G401.6 (cell line): Measurements from ENCODE around the gene QRSL1.
"Not testable (repeated sequence)": the region's sequence is repeated elsewhere in the genome, so short reads cannot be mapped to it uniquely, and the experiment has no call there.

ENCODE experiments used
- FAIRE-seq: peaks from 2 replicates; lab custom pipeline; 2012; peaks lifted over from hg19 to GRCh38; lab: Jason Lieb, UNC

Gene QRSL1

GRCh38 chr6:106684011-106684410 is 54.6 kb downstream of the QRSL1 start:
- no peak for FAIRE-seq

- FAIRE-seq, result no peak
Measured at GRCh38 chr6:106685833-106686232, 56.5 kb downstream of the QRSL1 start.

GRCh38 chr6:106688177-106688951 is 59.0 kb downstream of the QRSL1 start:
- no peak for FAIRE-seq

GRCh38 chr6:106692112-106692818 is 62.9 kb downstream of the QRSL1 start:
- no peak for FAIRE-seq

GRCh38 chr6:106692819-106693208 is 63.4 kb downstream of the QRSL1 start:
- no peak for FAIRE-seq

GRCh38 chr6:106693418-106693817 is 64.0 kb downstream of the QRSL1 start:
- no peak for FAIRE-seq

- no peak for FAIRE-seq
Measured at GRCh38 chr6:106694343-106694742, 65.0 kb downstream of the QRSL1 start.

- no peak for FAIRE-seq
Measured at GRCh38 chr6:106700581-106700980, 71.2 kb downstream of the QRSL1 start.

- not testable (repeated sequence) for FAIRE-seq
Measured at GRCh38 chr6:106701201-106701600, 71.8 kb downstream of the QRSL1 start.

GRCh38 chr6:106702046-106702445 is 72.7 kb downstream of the QRSL1 start:
- no peak for FAIRE-seq

- FAIRE-seq, result no peak
Measured at GRCh38 chr6:106702451-106703110, 73.2 kb downstream of the QRSL1 start.

GRCh38 chr6:106704327-106704726 is 74.9 kb downstream of the QRSL1 start:
- no peak for FAIRE-seq

GRCh38 chr6:106705156-106705555 is 75.8 kb downstream of the QRSL1 start:
- FAIRE-seq, result no peak

- FAIRE-seq, result no peak
Measured at GRCh38 chr6:106710580-106710979, 81.2 kb downstream of the QRSL1 start.

- FAIRE-seq, result no peak
Measured at GRCh38 chr6:106714281-106714680, 84.9 kb downstream of the QRSL1 start.

- no peak for FAIRE-seq
Measured at GRCh38 chr6:106715922-106716321, 86.5 kb downstream of the QRSL1 start.

GRCh38 chr6:106716966-106717365 is 87.6 kb downstream of the QRSL1 start:
- no peak for FAIRE-seq
